Fibroblast of villous mesenchyme (primary cell): ENCODE data around the gene MACIR. TPM values are rescaled to one million over a fixed set of nuclear protein-coding genes. Genes with fewer than 3 reads are reported as not detected.

Source experiments
- DNase-seq: peaks from one replicate; pipeline ENCODE4 v3.0.0-alpha.2; 2010; ENCODE audit warnings: low read depth
- H3K4me3 ChIP-seq: 2 replicates; pipeline ENCODE4 v1.5.1; 2011; ENCODE audit warnings: low read depth, mild to moderate bottlenecking, low read length
- total RNA-seq: library from RNA; depleted of rRNA; stranded (reverse); fragments of >200 nt; gene quantifications from 2 replicates; pipeline ENCODE4 v1.2.3, GENCODE V29; 2012
- TF ChIP-seq, protein P1 (sequence below): IDR thresholded peaks from 2 replicates; pipeline ENCODE4 v1.5.1; 2012; ENCODE audit warnings: low read depth, mild to moderate bottlenecking, low read length; ENCODE audit not compliant: insufficient read depth

Gene MACIR
- total RNA-seq, 1 donor, result 31.5 TPM

DNA sequence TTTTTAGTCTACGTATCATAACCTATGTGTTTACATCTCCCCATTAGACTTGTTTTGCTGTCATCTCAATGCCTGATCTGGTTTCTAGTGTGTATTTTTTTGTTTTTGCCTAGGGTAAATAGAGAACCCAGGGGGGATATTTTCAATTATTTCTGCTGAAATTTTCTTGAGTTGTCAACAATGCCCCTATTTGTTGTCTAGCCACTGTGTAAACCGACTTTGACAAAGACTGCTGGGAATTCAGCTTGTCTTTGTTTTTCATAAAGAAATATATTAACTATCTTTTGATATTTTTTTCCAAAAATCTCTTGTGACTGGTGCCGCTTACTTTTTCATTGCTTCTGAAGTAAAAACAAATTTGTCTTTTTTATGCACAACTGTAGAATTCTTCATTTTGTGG is 28.1 kb downstream of the MACIR start:
- no peak for DNase-seq
- TF ChIP-seq, protein P1, sequence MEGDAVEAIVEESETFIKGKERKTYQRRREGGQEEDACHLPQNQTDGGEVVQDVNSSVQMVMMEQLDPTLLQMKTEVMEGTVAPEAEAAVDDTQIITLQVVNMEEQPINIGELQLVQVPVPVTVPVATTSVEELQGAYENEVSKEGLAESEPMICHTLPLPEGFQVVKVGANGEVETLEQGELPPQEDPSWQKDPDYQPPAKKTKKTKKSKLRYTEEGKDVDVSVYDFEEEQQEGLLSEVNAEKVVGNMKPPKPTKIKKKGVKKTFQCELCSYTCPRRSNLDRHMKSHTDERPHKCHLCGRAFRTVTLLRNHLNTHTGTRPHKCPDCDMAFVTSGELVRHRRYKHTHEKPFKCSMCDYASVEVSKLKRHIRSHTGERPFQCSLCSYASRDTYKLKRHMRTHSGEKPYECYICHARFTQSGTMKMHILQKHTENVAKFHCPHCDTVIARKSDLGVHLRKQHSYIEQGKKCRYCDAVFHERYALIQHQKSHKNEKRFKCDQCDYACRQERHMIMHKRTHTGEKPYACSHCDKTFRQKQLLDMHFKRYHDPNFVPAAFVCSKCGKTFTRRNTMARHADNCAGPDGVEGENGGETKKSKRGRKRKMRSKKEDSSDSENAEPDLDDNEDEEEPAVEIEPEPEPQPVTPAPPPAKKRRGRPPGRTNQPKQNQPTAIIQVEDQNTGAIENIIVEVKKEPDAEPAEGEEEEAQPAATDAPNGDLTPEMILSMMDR, result no peak
- H3K4me3 ChIP-seq, result no peak overlapping the region

DNA sequence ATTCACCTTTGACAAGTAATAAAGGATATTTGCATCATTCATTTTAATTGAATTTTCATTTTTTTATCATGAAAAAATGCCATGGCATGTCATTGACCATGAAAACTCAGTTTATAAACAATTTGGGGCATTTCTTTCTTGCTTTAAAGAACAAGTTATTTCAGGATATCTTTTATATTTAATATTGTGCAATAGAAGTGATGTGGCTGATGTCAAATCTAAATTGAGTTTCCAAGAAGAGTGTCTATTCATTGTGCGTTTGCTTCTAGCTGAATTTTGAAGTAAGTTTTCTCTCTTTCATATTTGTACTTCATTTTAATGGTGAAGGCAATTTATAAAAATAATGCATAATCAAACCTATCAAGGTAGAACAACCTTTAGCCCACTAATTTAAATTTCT is 30.5 kb downstream of the MACIR start:
- DNase-seq, result no peak
- TF ChIP-seq, protein P1, result no peak
- H3K4me3 ChIP-seq, result no peak overlapping the region

DNA sequence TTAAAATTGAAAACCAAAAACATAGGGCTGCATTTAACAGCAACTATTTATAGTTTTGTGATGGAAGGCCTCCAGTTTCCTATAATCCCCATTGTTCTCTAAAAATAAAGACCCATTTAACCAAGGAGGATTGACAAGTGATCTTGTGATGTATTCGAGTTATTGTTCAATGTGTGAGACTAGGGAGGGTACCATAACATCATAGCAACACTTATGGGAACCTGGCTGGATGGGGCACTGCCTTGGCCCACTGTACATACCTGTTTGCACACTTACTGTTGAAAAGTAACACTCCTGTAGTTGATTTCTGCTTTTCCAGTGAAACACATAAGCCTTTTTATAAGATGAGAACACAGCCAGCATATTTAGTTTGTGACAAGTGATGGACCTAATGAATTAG is 32.3 kb downstream of the MACIR start:
- no peak for DNase-seq
- TF ChIP-seq, protein P1, result no peak
- no peak overlapping the region for H3K4me3 ChIP-seq

DNA sequence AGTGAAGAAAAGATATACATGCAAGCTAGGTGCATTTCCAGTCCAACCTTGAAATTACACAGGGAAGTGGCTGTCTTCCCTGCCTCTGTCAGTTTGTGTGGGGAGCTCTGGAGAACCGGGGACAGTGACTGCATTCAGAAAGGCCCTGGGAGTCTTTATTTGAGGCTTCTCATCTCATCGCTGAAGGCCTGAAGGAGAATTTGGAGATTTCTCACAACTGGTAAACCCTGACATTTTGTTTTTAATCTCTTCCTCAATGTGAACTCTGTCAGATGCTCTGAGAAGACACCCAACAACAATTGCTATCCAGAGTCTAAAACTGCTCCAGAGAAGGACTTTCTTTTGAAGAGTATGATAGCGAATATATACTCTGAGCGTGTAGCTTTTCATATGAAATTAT is 33.0 kb downstream of the MACIR start:
- TF ChIP-seq, protein P1, result no peak
- no peak overlapping the region for H3K4me3 ChIP-seq
- DNase-seq, result no peak

DNA sequence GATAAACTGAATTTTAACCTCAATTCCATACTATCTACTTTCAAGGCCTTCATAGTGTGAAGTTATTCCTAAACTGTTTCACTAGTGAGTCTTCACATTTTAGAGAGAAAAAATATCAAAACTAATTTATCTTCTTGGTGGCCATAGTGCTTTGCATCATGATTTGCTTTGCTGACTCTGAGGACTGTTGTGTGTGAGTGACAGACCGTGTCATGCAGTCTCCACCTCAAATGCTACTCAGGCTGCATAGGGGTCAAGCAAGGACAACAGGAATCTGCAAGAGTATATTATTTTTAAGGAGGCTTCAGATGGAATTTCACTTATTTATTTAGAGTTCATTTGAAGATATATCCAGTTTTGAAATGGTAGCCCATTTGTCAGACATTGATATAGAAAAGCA is 34.5 kb downstream of the MACIR start:
- TF ChIP-seq, protein P1, result no peak
- no peak overlapping the region for H3K4me3 ChIP-seq
- DNase-seq, result no peak

DNA sequence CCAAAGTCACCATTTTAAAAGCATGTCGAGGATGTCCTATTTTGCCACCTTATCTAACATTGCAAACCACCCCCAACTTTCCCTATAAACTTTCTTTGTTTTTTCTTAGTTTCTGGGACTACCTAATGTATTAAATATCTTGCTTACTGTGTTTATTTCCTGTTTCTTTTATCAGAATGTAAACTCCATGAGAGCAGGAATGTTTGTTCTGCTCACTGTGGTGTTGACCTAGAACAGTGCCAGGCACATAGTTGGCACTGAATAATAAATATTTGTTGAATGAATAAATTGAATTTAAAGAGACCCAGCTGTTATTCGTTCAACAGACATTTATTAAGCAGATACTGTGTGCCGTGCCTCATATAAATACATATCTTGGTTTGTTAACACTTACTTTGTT is 35.2 kb downstream of the MACIR start:
- TF ChIP-seq, protein P1, result no peak
- DNase-seq, result no peak

DNA sequence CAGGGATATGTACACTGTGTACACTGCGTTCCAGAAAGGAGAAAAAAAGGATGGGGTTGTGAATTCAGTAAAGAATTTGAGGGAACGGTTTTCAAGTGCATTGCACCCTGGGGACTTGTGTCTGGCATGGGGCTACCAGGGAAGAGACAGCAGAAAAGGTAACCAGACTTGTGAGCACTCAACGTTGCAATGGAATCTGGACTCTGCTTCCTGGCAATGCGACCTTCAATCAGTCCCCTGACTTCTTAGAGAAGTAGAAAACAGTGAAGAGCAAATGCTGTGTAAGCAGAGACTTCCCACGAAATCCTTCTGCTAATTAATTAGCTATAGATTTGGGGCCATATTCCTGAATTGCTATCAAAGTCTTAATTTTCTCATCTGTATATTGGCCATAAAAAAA is 36.3 kb downstream of the MACIR start:
- no peak for DNase-seq
- no peak overlapping the region for H3K4me3 ChIP-seq
- TF ChIP-seq, protein P1, result no peak

More for the DNA sequence above, 35.2 kb downstream of the MACIR start:
- H3K4me3 ChIP-seq, result no peak overlapping the region
